ENCODE results near the gene PRKN. TPM values are rescaled to one million over a fixed set of nuclear protein-coding genes. Genes with fewer than 3 reads are reported as not detected.

The PRKN gene
- total RNA-seq, 1 donor from 2014 or later = 5.1 TPM

DNA sequence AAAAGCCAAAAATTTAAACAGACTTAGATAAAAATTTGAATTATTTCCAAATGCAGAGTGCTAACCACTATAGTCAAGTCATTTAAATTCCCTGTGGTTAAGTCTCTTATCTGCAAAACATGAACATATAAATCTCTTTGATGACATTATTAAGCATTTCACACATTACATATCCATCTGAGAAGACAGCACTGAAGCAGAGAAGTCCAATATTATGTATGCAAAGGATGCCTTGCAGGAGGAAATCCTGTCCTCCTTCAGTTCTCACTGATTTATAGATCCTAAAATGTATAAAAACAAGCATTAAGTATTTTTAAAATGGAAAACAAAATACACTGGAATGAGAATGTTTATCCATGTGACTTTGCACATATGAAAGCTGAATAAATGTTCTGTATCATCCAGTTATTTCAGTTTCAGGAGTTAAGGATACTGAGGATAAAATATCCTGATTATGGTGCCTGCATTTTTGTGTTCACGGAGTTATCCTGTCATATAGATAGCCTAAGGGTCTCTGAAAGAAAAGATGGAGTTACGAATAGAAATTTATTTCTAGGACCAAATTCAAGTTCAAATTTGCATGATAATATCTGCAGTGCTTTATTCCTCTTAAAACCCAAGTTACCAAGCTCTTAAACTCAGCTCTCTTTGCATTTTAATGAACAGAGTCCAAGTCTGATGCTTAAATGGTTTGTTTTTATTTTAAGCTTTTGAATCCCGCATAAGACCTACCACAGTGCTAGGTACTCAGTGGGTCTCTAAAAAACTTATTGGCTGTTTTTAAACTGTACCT, 145.4 kb downstream of the PRKN start:
- Mint-ChIP-seq H3K27me3 (ENCODE audit: unreplicated experiment) (no peaks in the 10 kb centered on the region), H3K36me3 (ENCODE audit: low read depth, unreplicated experiment) (no peaks in the 10 kb centered on the region), H3K9me3 (ENCODE audit: unreplicated experiment) (no peaks in the 10 kb centered on the region), H3K4me3 (ENCODE audit: unreplicated experiment) (no peak overlapping the region), H3K27ac (ENCODE audit: unreplicated experiment) (no peak overlapping the region), H3K4me1 (ENCODE audit: unreplicated experiment) (no peaks in the 10 kb centered on the region)
- no peak for DNase-seq (ENCODE audit: low spot score)
- TF ChIP-seq, protein P1, sequence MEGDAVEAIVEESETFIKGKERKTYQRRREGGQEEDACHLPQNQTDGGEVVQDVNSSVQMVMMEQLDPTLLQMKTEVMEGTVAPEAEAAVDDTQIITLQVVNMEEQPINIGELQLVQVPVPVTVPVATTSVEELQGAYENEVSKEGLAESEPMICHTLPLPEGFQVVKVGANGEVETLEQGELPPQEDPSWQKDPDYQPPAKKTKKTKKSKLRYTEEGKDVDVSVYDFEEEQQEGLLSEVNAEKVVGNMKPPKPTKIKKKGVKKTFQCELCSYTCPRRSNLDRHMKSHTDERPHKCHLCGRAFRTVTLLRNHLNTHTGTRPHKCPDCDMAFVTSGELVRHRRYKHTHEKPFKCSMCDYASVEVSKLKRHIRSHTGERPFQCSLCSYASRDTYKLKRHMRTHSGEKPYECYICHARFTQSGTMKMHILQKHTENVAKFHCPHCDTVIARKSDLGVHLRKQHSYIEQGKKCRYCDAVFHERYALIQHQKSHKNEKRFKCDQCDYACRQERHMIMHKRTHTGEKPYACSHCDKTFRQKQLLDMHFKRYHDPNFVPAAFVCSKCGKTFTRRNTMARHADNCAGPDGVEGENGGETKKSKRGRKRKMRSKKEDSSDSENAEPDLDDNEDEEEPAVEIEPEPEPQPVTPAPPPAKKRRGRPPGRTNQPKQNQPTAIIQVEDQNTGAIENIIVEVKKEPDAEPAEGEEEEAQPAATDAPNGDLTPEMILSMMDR (IDR thresholded peaks at IDR 0.05; ENCODE audit: unreplicated experiment) = no peak

DNA sequence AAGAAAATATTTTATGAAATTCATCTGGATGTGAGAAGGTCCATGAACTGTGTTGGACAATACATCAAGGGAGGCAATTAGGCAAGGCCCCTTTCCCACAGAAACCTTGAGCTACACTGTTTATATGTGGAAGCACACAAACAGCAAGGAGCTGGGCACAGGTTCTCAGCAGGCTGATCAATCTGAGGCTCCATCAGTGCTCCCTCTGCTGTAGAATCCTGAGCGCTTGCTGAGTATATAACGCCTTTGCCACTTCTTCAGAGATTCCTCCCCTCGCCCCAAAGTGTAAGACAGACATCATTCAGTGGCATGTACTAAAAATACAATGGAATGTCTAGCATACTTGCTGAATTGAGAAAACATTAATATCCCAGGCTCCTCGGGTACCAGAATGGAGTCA, 146.9 kb downstream of the PRKN start:
- no peak for DNase-seq (ENCODE audit: low spot score)
- Mint-ChIP-seq H3K36me3 (ENCODE audit: low read depth, unreplicated experiment) (no peaks in the 10 kb centered on the region), H3K27ac (ENCODE audit: unreplicated experiment) (no peak overlapping the region), H3K9me3 (ENCODE audit: unreplicated experiment) (no peaks in the 10 kb centered on the region), H3K4me1 (ENCODE audit: unreplicated experiment) (peaks cover 3% of the 10 kb centered on the region), H3K4me3 (ENCODE audit: unreplicated experiment) (no peak overlapping the region), H3K27me3 (ENCODE audit: unreplicated experiment) (no peaks in the 10 kb centered on the region)
- TF ChIP-seq, protein P1 (IDR thresholded peaks at IDR 0.05; ENCODE audit: unreplicated experiment) = no peak

DNA sequence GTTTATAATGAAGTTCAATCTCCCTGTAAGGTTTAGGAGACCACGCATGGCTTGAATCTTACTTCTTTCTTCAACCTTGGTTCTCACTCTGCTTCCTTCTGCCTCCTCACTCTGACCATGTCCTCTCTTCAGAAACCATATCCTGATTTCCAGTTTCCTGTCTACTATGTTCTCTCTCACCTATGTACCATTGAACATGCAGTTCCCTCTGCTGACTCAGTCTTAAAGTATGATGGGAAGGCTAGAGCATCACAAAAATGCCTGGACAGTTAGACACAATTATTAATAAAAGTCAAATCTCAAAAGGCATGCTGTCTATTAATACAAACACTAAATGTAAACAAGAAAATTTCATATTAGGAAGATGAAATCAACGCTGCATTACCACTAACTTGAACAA, 151.6 kb downstream of the PRKN start:
- no peak for DNase-seq (ENCODE audit: low spot score)
- no peaks in the 10 kb centered on the region for H3K9me3 Mint-ChIP-seq (ENCODE audit: unreplicated experiment)
- H3K27me3 Mint-ChIP-seq (ENCODE audit: unreplicated experiment) = peaks cover 3% of the 10 kb centered on the region
- H3K36me3 Mint-ChIP-seq (ENCODE audit: low read depth, unreplicated experiment) = no peaks in the 10 kb centered on the region
- H3K4me1 Mint-ChIP-seq (ENCODE audit: unreplicated experiment) = peaks cover 10% of the 10 kb centered on the region
- TF ChIP-seq, protein P1 (IDR thresholded peaks at IDR 0.05; ENCODE audit: unreplicated experiment) = no peak
- H3K27ac Mint-ChIP-seq (ENCODE audit: unreplicated experiment) = no peak overlapping the region
- no peak overlapping the region for H3K4me3 Mint-ChIP-seq (ENCODE audit: unreplicated experiment)

DNA sequence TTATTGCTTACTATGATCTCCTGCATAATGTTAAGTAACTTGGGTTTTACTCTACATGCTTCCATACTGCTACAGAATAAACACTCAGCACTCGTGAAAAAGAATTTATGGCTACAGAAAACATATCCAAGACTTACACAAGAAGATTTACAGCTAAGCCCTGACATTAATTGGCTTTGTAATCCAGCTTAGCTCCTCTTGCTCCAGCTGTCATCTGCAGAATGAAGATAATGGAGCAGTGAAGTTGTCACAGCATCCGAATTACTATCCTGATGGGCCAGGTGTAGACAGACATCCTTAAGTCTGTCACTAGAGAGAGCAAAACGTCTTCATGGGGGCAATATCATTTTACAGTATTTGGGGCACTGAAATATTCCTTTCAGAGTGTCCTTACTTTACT, 155.3 kb downstream of the PRKN start:
- TF ChIP-seq, protein P1 (IDR thresholded peaks at IDR 0.05; ENCODE audit: unreplicated experiment) = no peak
- no peak overlapping the region for H3K4me3 Mint-ChIP-seq (ENCODE audit: unreplicated experiment)
- DNase-seq (ENCODE audit: low spot score) = no peak
- H3K36me3 Mint-ChIP-seq (ENCODE audit: low read depth, unreplicated experiment) = no peaks in the 10 kb centered on the region
- no peak overlapping the region for H3K27ac Mint-ChIP-seq (ENCODE audit: unreplicated experiment)
- H3K4me1 Mint-ChIP-seq (ENCODE audit: unreplicated experiment) = peaks cover 10% of the 10 kb centered on the region
- H3K27me3 Mint-ChIP-seq (ENCODE audit: unreplicated experiment) = peaks cover 3% of the 10 kb centered on the region
- H3K9me3 Mint-ChIP-seq (ENCODE audit: unreplicated experiment) = no peaks in the 10 kb centered on the region

DNA sequence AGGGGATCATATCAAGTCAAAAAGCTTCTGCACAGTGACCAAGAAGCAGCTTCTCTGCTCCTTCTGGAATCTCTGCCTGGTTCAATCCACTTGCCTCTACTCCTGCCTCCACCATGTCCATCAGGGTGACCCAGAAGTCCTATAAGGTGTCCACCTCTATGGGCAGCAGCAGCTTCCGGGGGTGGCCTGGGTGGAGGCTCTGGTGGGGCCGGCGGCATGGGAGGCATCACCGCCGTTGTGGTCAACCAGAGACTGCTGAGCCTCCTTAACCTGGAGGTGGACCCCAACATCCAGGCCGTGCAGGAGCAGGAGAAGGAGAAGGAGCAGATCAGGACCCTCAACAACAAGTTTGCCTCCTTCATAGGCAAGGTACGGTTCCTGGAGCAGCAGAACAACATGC, 159.3 kb downstream of the PRKN start:
- H3K9me3 Mint-ChIP-seq (ENCODE audit: unreplicated experiment) = no peaks in the 10 kb centered on the region

More for the DNA sequence above, 159.3 kb downstream of the PRKN start:
- Mint-ChIP-seq H3K27me3 (ENCODE audit: unreplicated experiment) (no peaks in the 10 kb centered on the region), H3K4me1 (ENCODE audit: unreplicated experiment) (no peaks in the 10 kb centered on the region), H3K36me3 (ENCODE audit: low read depth, unreplicated experiment) (no peaks in the 10 kb centered on the region), H3K4me3 (ENCODE audit: unreplicated experiment) (no peak overlapping the region), H3K27ac (ENCODE audit: unreplicated experiment) (no peak overlapping the region)
- TF ChIP-seq, protein P1 (IDR thresholded peaks at IDR 0.05; ENCODE audit: unreplicated experiment) = no peak
- no peak for DNase-seq (ENCODE audit: low spot score)
